HEK293 (cell line): ENCODE results near the gene ETV6.

Experiments
- BCL11B ChIP-seq: fragments of 450-650 bp; formaldehyde crosslinking; IDR thresholded peaks from 2 replicates; pipeline ENCODE4 v1.5.1; 2016; ENCODE audit warnings: low read depth, missing biosample characterization, missing genetic modification characterization
- SP3 ChIP-seq: fragments of 450-650 bp; formaldehyde crosslinking; IDR thresholded peaks from 2 replicates; pipeline ENCODE4 v1.5.1; 2016; ENCODE audit warnings: missing biosample characterization, missing genetic modification characterization
- YY1 ChIP-seq: fragments of 450-650 bp; formaldehyde crosslinking; IDR thresholded peaks from 2 replicates; pipeline ENCODE4 v1.5.1; 2018; ENCODE audit warnings: missing biosample characterization, missing genetic modification characterization
- ZBTB7A ChIP-seq: fragments of 450-650 bp; formaldehyde crosslinking; IDR thresholded peaks from 2 replicates; pipeline ENCODE4 v1.5.1; 2016; ENCODE audit warnings: low read depth, missing biosample characterization, missing genetic modification characterization
- ZNF121 ChIP-seq: fragments of 450-650 bp; formaldehyde crosslinking; IDR thresholded peaks from 2 replicates; pipeline ENCODE4 v1.5.1; 2016; ENCODE audit warnings: missing biosample characterization, missing genetic modification characterization
- ZNF221 ChIP-seq: fragments of 450-650 bp; formaldehyde crosslinking; IDR thresholded peaks from 2 replicates; pipeline ENCODE4 v1.5.1; 2017; ENCODE audit warnings: missing biosample characterization, missing genetic modification characterization, borderline replicate concordance
- ZNF23 ChIP-seq: fragments of 450-650 bp; formaldehyde crosslinking; IDR thresholded peaks from 2 replicates; pipeline ENCODE4 v1.5.1; 2016; ENCODE audit warnings: missing biosample characterization, missing genetic modification characterization, borderline replicate concordance
- ZNF335 ChIP-seq: fragments of 450-650 bp; formaldehyde crosslinking; conservative IDR thresholded peaks from 2 replicates; pipeline ENCODE4 v1.5.1; 2016; ENCODE audit warnings: missing biosample characterization, missing genetic modification characterization
- ZNF404 ChIP-seq: fragments of 450-650 bp; formaldehyde crosslinking; IDR thresholded peaks from 2 replicates; pipeline ENCODE4 v1.5.1; 2017; ENCODE audit warnings: missing biosample characterization, missing genetic modification characterization
- ZNF561 ChIP-seq: fragments of 450-650 bp; IDR thresholded peaks from 2 replicates; pipeline ENCODE4 v1.5.1; 2018; ENCODE audit warnings: missing biosample characterization, missing genetic modification characterization, borderline replicate concordance
- TF ChIP-seq, protein P1 (sequence below): fragments of 450-650 bp; formaldehyde crosslinking; IDR thresholded peaks from 2 replicates; pipeline ENCODE4 v1.5.1; 2016; ENCODE audit warnings: missing biosample characterization, missing genetic modification characterization

DNA sequence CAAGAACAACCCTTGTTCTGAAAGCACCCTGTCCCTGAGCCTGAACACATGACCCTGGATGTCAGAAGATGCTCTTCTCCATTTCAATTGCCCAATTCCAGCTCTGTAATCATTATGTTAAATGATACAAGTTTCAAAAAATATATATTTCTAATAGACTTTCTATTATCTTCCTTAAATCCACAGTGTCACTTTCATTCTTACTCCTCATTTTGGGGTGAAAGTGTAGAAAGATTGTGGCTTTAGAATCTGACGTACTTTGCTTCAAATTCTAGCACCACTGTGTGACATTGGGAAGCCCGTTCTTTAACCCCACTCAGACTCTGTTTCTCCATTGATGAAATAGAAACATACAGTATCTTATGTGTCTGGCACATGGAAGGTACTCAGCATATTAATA, 83.2 kb downstream of the ETV6 start:
- TF ChIP-seq, protein P1, sequence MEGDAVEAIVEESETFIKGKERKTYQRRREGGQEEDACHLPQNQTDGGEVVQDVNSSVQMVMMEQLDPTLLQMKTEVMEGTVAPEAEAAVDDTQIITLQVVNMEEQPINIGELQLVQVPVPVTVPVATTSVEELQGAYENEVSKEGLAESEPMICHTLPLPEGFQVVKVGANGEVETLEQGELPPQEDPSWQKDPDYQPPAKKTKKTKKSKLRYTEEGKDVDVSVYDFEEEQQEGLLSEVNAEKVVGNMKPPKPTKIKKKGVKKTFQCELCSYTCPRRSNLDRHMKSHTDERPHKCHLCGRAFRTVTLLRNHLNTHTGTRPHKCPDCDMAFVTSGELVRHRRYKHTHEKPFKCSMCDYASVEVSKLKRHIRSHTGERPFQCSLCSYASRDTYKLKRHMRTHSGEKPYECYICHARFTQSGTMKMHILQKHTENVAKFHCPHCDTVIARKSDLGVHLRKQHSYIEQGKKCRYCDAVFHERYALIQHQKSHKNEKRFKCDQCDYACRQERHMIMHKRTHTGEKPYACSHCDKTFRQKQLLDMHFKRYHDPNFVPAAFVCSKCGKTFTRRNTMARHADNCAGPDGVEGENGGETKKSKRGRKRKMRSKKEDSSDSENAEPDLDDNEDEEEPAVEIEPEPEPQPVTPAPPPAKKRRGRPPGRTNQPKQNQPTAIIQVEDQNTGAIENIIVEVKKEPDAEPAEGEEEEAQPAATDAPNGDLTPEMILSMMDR (tag by site-specific recombination): no peak
- TF ChIP-seq ZNF121 (no peak), ZNF404 (tag by site-specific recombination) (no peak), ZBTB7A (tag by site-specific recombination) (no peak), BCL11B (no peak), ZNF335 (tag by site-specific recombination) (no peak), ZNF561 (tag by site-specific recombination) (no peak), SP3 (tag by site-specific recombination) (no peak), ZNF221 (tag by site-specific recombination) (no peak), YY1 (tag by site-specific recombination) (no peak), ZNF23 (tag by site-specific recombination) (no peak)
